ENCODE results near the gene MGAT5. TPM values are rescaled to one million over a fixed set of nuclear protein-coding genes. Genes with fewer than 3 reads are reported as not detected.

Gene MGAT5
- total RNA-seq, 2 experiments from 2014 or later = 60.8 to 68.0 TPM

- TF ChIP-seq CTCF (conservative IDR thresholded peaks at IDR 0.05; ENCODE audit: low read length) (no peak), EZH2phosphoT487 (IDR thresholded peaks at IDR 0.05; ENCODE audit: borderline replicate concordance, low read depth, low read length) (no peak)
- intact Hi-C loops (cut with micrococcal nuclease; ENCODE audit: unreplicated experiment) = no loop called here
- POLR2A ChIA-PET = interaction anchor here (0.6 to 12.1 kb wide), 6 partner anchors 7 to 142 kb away, joined by 3 to 115 read pairs (median 8); partner anchors contain the start of gene MGAT5
- Histone ChIP-seq H4K20me1 (ENCODE audit: insufficient read depth, low read length) (no peaks in the 10 kb centered on the region), H2AFZ (ENCODE audit: low read length) (no peak overlapping the region), H3K9me3 (ENCODE audit: low read length) (no peaks in the 10 kb centered on the region), H3K4me2 (ENCODE audit: low read length) (no peak overlapping the region), H3K27ac (ENCODE audit: low read depth, low read length, poor library complexity, severe bottlenecking) (no peak overlapping the region), H3K4me3 (ENCODE audit: low read depth, low read length, poor library complexity, severe bottlenecking) (no peak overlapping the region), H3K79me2 (ENCODE audit: insufficient read depth, low read depth, low read length) (peaks cover 60% of the 10 kb centered on the region; the same call in 1 of the 2 replicates), H3K4me1 (ENCODE audit: insufficient read depth, low read length, poor library complexity, severe bottlenecking) (peaks cover 84% of the 10 kb centered on the region), H3K36me3 (ENCODE audit: insufficient read depth, low read length) (peaks cover 56% of the 10 kb centered on the region), H3K9me2 (ENCODE audit: insufficient read depth, low read length) (no peaks in the 10 kb centered on the region)
- CTCF ChIA-PET (ENCODE audit: unreplicated experiment) = interaction anchor here (1.5 kb wide), 1 partner anchor 24 kb away, joined by 4 read pairs; no protein-coding TSS in a partner anchor
- DNase-seq (ENCODE audit: low spot score) = no peak
- BruUV-seq (replicated peaks) = no TSS peak
These were observed 16.3 kb downstream of the MGAT5 start for GRCh38 chr2:134269972-134270735.

DNA sequence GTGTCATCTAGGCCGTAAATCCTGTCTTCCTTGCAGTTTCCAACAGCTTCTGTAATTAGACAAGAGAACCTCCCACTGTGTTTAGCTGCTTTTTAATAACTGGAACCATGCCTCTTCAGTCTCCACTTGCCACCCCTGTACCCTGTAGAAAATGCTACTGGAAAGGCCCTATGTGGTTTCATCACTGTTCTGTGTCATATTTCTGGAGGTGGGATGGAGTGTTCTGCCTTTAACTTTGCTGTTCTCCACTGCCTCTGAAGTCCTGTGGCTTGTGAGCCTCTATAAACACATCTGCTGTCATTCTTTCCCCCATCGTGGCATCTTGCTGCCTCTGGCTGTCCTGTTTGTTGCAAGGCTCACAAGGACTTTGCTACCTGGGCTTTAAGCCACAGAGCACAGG lies 17.9 kb downstream of the MGAT5 start:
- Histone ChIP-seq H3K27ac (ENCODE audit: low read depth, low read length, poor library complexity, severe bottlenecking) (peak overlapping the region; percentile 31), H3K4me3 (ENCODE audit: low read depth, low read length, poor library complexity, severe bottlenecking) (no peak overlapping the region), H3K9me3 (ENCODE audit: low read length) (no peaks in the 10 kb centered on the region), H4K20me1 (ENCODE audit: insufficient read depth, low read length) (no peaks in the 10 kb centered on the region), H3K4me1 (ENCODE audit: insufficient read depth, low read length, poor library complexity, severe bottlenecking) (peaks cover 95% of the 10 kb centered on the region), H2AFZ (ENCODE audit: low read length) (no peak overlapping the region), H3K79me2 (ENCODE audit: insufficient read depth, low read depth, low read length) (peaks cover 59% of the 10 kb centered on the region; the same call in 1 of the 2 replicates), H3K36me3 (ENCODE audit: insufficient read depth, low read length) (peaks cover 53% of the 10 kb centered on the region), H3K9me2 (ENCODE audit: insufficient read depth, low read length) (no peaks in the 10 kb centered on the region), H3K4me2 (ENCODE audit: low read length) (peak overlapping the region; percentile 78; the same call in 1 of the 2 replicates)
- DNase-seq (ENCODE audit: low spot score) = no peak
- ChIA-PET CTCF (ENCODE audit: unreplicated experiment) (interaction anchor here (0.9 kb wide), 1 partner anchor 8 kb away, joined by 3 read pairs; no protein-coding TSS in a partner anchor), POLR2A (interaction anchor here (3.5 to 12.1 kb wide), 2 partner anchors 9 to 17 kb away, joined by 22 to 115 read pairs; partner anchors contain the start of gene MGAT5)
- no TSS peak for BruUV-seq (replicated peaks)
- intact Hi-C loops (cut with micrococcal nuclease; ENCODE audit: unreplicated experiment) = no loop called here
- no peak for TF ChIP-seq EZH2phosphoT487 (IDR thresholded peaks at IDR 0.05; ENCODE audit: borderline replicate concordance, low read depth, low read length)
- TF ChIP-seq CTCF (conservative IDR thresholded peaks at IDR 0.05; ENCODE audit: low read length) = no peak
